Heart left ventricle (tissue), 16 donors: Measurements from ENCODE around the gene MAPK13. TPM values are rescaled to one million over a fixed set of nuclear protein-coding genes. Genes with fewer than 3 reads are reported as not detected.

ENCODE experiments used
- ATAC-seq, 4 donors: fragments of 200-7000 bp; cut with Tn5 transposase; one replicate each; pipeline ENCODE4 v1.9.1; 2020 to 2022; ENCODE audit warnings: moderate library complexity in 4 of 4, mild to moderate bottlenecking in 3 of 4, moderate number of reproducible peaks in 1 of 4
- DNase-seq, 5 donors: peaks; one replicate each; pipeline ENCODE4 v3.0.0-alpha.2; 2020
- H3K27ac ChIP-seq, 12 donors: fragments of 200-600 bp; sonication (generic) in 4 of 12; one replicate each; pipeline versions ENCODE4 v1.5.0 to v1.8.0; 2016 to 2022; ENCODE audit warnings: mild to moderate bottlenecking in 2 of 12
- H3K27me3 ChIP-seq, 9 donors: fragments of 200-600 bp; sonication (generic) in 2 of 9; one replicate each; pipeline versions ENCODE4 v1.5.1 to v1.8.0; 2016 to 2022; ENCODE audit warnings: mild to moderate bottlenecking in 3 of 9
- H3K36me3 ChIP-seq, 9 donors: fragments of 200-600 bp; sonication (generic) in 2 of 9; one replicate each; pipeline versions ENCODE4 v1.5.0 to v1.8.0; 2018 to 2022; ENCODE audit warnings: mild to moderate bottlenecking in 2 of 9
- H3K4me1 ChIP-seq, 12 donors: fragments of 200-600 bp; sonication (generic) in 4 of 12; one replicate each; pipeline versions ENCODE4 v1.5.0 to v1.8.0; 2016 to 2022; ENCODE audit warnings: mild to moderate bottlenecking in 3 of 12
- H3K4me3 ChIP-seq, 12 donors: fragments of 200-600 bp; sonication (generic) in 4 of 12; one replicate each; pipeline versions ENCODE4 v1.5.0 to v1.8.0; 2017 to 2022; ENCODE audit warnings: mild to moderate bottlenecking in 9 of 12, moderate library complexity in 4 of 12
- H3K9me3 ChIP-seq, 12 donors: fragments of 200-600 bp; sonication (generic) in 4 of 12; one replicate each; pipeline versions ENCODE4 v1.5.0 to v1.8.0; 2016 to 2022; ENCODE audit warnings: mild to moderate bottlenecking in 1 of 12
- CTCF ChIP-seq, 12 donors: fragments of 200-600 bp; sonication (generic) in 4 of 12; IDR thresholded peaks; one replicate each; pipeline versions ENCODE4 v1.5.0 to v1.8.0; 2018 to 2022; ENCODE audit warnings: antibody characterized with exemption in 12 of 12, mild to moderate bottlenecking in 5 of 12
- POLR2A ChIP-seq, 2 donors: fragments of 450-650 bp; IDR thresholded peaks; one replicate each; pipeline ENCODE4 v1.6.1; 2017; ENCODE audit warnings: antibody characterized with exemption in 2 of 2, mild to moderate bottlenecking in 2 of 2, moderate library complexity in 2 of 2
- WGBS, 4 donors: extraction: QIAGEN DNeasy Blood & Tissue Kit in 2 of 4; methylation state at CpG; one replicate each; pipeline versions ENCODE4 v1.1.5 to v1.1.7; 2013 to 2018; 5-methylcytosine and 5-hydroxymethylcytosine counted together
- intact Hi-C, 10 donors: fragments of 100-400 bp; cut with DNase I; formaldehyde crosslinking; loops; one replicate each; pipeline versions ENCODE4 v1.11.1 to v1.14.2; 2022
- polyA plus RNA-seq, 2 donors: library from polyadenylated mRNA; stranded (reverse); fragments of 200-250 nt; gene quantifications; one replicate each; pipeline ENCODE4 v1.2.3, GENCODE V29; 2013
- total RNA-seq, 9 donors: library from RNA; depleted of rRNA in 2 of 9; stranded (reverse); fragments of >200 nt in 2 of 9; fragmentation: NEBNext Ultra II Directional in 3 of 9; extraction: Animal tissue kit (Norgen Biotek cat#: 25700) in 3 of 9; gene quantifications; one replicate each; pipeline versions ENCODE4 v1.1.0 to v1.2.4, GENCODE V29; 2016 to 2023
- donor health status: ischemic (EF 13 %, LVEDD 7.1; RV severe dilation, severe dysfunction).
- donor health status: healthy with polysubstance abuse.
- donor health status: DM: no; HTN: yes; CAD: no.
- donor health status: DM: no; HTN: no; CAD: no.
- donor health status: ischemic (EF 25% LVEDD 6.9; RV normal size, moderate dysfunction).
- donor health status: ischemic (EF 25% LVEDD 5.7; RV mildly dilated, moderate dysfunction).
- donor health status: healthy.
- donor health status: DM: yes; HTN: yes; CAD: no.
- donor health status: ischemic (EF 35%, LVEDD 5.7; RV mildly dilated, moderate dysfunction).
- donor health status: nonischemic (EF 11% LVEDD 7.7; RV severe dilation, severe dysfunction).
- donor health status: DM: yes; HTN: yes; CAD: no.
- donor health status: PGD.
- donor health status: ischemic (EF 29% LVEDD 5.4; RV normal size, mild dysfunction).
- donor health status: nonischemic (EF 23%, LVEDD 6.1; RV moderate dilation, normal function).

MAPK13 gene
- total and polyA plus RNA-seq, 11 donors: 0.24 to 16.8 (median 0.56) TPM

- peak overlapping the region in 1 of 12 donors; percentile 51 for H3K27ac ChIP-seq
- DNase-seq: no peak
- ATAC-seq: peak in 2 of 4 donors; percentile 5 to 6
- intact Hi-C loops: loop anchor here (1.0 to 10.0 kb wide), 5 partner anchors 23 to 341 kb away; partner anchors contain the start of genes MAPK14 (in 9 of the 10) and SLC26A8 (in 1 of the 10)
- H3K9me3 ChIP-seq: no peaks in the 10 kb centered on the region
- no peak overlapping the region for H3K4me3 ChIP-seq
- 82 to 90% (median 86%) methylated on average over 8 of the region's 8 CpGs for WGBS, 4 donors
- peak in 3 of 12 donors; percentile 3 to 25 (median 11) for TF ChIP-seq CTCF (IDR thresholded peaks at IDR 0.05)
- no peak for TF ChIP-seq POLR2A (IDR thresholded peaks at IDR 0.05)
- H3K36me3 ChIP-seq: peaks cover 0 to 45% (median 22%) of the 10 kb centered on the region in 9 donors
- H3K4me1 ChIP-seq: peaks cover 0 to 33% (median 18%) of the 10 kb centered on the region in 12 donors
- no peaks in the 10 kb centered on the region for H3K27me3 ChIP-seq
Measured at GRCh38 chr6:36095497-36096391, 34.6 kb upstream of the MAPK13 start.

GRCh38 chr6:36098253-36098919 lies 31.9 kb upstream of the MAPK13 start:
- intact Hi-C loops: loop anchor here in 3 of 10 donors (10.0 kb wide), 1 partner anchor 344 kb away; no protein-coding TSS in a partner anchor
- DNase-seq: no peak
- peaks cover 0 to 35% (median 18%) of the 10 kb centered on the region in 12 donors for H3K4me1 ChIP-seq
- peaks cover 0 to 49% (median 27%) of the 10 kb centered on the region in 9 donors for H3K36me3 ChIP-seq
- WGBS, 4 donors: 72 to 78% (median 74%) methylated on average over 3 of the region's 3 CpGs
- H3K27me3 ChIP-seq: no peaks in the 10 kb centered on the region
- TF ChIP-seq CTCF (IDR thresholded peaks at IDR 0.05) (no peak), POLR2A (IDR thresholded peaks at IDR 0.05) (no peak)
- ATAC-seq: no peak
- H3K9me3 ChIP-seq: no peaks in the 10 kb centered on the region
- no peak overlapping the region for H3K4me3 ChIP-seq
- peak overlapping the region in 1 of 12 donors; percentile 69 for H3K27ac ChIP-seq

GRCh38 chr6:36098920-36099647 lies 31.2 kb upstream of the MAPK13 start:
- TF ChIP-seq POLR2A (IDR thresholded peaks at IDR 0.05): no peak
- peak in 1 of 12 donors; percentile 9 for TF ChIP-seq CTCF (IDR thresholded peaks at IDR 0.05)
- H3K9me3 ChIP-seq: no peaks in the 10 kb centered on the region
- H3K36me3 ChIP-seq: peaks cover 0 to 56% (median 34%) of the 10 kb centered on the region in 9 donors
- H3K4me1 ChIP-seq: peaks cover 0 to 35% (median 18%) of the 10 kb centered on the region in 12 donors
- intact Hi-C loops: loop anchor here in 3 of 10 donors (10.0 kb wide), 1 partner anchor 344 kb away; no protein-coding TSS in a partner anchor
- H3K27me3 ChIP-seq: no peaks in the 10 kb centered on the region
- H3K27ac ChIP-seq: peak overlapping the region in 1 of 12 donors; percentile 69
- WGBS, 4 donors: 43 to 55% (median 47%) methylated on average over 5 of the region's 5 CpGs
- H3K4me3 ChIP-seq: no peak overlapping the region
- ATAC-seq (peak in 3 of 4 donors; percentile 70 to 75 (median 71)), DNase-seq (no peak)
